Activated T-helper 1 cell treated with Interleukin-2 at 50 U/mL for 16 hours (primary cell): Measurements from ENCODE around the gene DESI2.

Experiments used
- DNase-seq: peaks from one replicate; pipeline ENCODE4 v3.0.0-alpha.2; 2020; ENCODE audit warnings: low read depth

Gene DESI2

GRCh38 chr1:244755673-244756072 is 102.7 kb downstream of the DESI2 start:
- no peak for DNase-seq

GRCh38 chr1:244757091-244757939 is 104.4 kb downstream of the DESI2 start:
- no peak for DNase-seq
